GM19452 (cell line): ENCODE data around the gene CARNS1.

Source experiments
- ATAC-seq: cut with Tn5 transposase; IDR thresholded peaks from one replicate; pipeline ENCODE4 v1.9.1; 2021; ENCODE audit not compliant: unreplicated experiment

CARNS1 gene, protein sequence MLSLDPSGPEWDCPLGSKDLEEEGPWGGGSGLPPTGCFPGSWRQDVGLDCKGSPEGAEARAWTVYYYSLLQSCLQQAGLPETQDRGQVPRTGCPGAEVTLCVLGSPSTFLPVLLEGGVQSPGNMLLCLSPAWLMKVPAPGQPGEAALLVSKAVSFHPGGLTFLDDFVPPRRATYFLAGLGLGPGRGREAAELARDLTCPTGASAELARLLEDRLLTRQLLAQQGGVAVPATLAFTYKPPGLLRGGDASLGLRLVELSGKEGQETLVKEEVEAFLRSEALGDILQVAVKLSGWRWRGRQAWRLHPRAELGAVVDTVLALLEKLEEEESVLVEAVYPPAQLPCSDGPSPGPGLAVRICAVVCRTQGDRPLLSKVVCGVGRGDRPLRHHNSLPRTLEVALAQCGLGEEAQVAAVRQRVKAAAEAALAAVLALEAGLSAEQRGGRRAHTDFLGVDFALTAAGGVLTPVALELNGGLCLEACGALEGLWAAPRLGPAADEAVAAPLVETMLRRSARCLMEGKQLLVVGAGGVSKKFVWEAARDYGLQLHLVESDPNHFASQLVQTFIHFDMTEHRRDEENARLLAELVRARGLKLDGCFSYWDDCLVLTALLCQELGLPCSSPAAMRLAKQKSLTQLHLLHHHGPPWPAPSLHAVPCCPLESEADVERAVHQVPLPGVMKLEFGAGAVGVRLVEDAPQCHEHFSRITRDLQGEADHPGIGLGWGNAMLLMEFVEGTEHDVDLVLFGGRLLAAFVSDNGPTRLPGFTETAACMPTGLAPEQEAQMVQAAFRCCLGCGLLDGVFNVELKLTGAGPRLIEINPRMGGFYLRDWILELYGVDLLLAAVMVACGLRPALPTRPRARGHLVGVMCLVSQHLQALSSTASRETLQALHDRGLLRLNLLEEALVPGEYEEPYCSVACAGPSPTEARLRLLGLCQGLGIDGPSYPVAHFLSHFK

DNA sequence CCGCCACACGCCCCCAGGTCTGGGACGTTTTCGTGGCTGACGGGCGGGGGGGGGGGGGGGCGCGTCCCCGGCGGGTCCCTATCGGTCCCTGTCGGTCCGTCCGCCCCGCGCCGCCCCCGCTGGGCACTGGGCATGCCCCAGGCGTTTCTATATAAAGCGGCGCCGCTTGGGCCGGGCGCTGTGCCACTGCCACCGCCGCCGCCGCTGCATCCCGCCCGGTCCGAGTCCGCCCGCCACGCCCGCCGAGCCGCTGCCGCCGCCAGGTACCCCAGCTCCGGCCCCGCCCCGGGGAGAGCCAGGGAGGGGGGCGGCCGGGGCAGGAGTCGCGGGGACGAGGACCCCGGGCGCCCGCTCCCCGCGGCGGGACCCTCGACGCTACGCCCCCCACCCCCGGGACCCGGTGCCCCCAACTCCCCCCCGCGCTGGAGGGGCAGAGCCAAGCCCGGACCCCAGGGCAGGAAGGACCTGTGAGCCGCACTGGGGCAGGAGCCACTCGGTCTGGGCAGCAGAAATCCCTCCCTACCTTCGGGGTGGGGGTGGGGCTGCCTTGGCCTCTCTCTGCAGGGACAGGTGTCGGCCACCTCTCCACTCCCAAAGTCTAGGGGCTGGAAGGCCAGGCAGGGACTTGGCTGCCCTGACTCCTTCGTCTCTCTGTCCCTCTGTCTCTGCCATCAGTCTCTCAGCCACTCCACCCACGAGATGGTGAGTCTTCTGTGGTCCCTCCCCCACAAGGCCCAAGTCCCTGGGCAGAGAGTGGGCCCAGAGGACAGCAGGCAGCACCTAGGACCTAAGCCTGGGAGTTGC lies at the start of gene CARNS1:
Gene CARNS1, plus strand, starts transcription at position 178 of the 804 bp plus-strand sequence. Its CDS starts 522 bp downstream, at position 700.
- ATAC-seq = no peak

DNA sequence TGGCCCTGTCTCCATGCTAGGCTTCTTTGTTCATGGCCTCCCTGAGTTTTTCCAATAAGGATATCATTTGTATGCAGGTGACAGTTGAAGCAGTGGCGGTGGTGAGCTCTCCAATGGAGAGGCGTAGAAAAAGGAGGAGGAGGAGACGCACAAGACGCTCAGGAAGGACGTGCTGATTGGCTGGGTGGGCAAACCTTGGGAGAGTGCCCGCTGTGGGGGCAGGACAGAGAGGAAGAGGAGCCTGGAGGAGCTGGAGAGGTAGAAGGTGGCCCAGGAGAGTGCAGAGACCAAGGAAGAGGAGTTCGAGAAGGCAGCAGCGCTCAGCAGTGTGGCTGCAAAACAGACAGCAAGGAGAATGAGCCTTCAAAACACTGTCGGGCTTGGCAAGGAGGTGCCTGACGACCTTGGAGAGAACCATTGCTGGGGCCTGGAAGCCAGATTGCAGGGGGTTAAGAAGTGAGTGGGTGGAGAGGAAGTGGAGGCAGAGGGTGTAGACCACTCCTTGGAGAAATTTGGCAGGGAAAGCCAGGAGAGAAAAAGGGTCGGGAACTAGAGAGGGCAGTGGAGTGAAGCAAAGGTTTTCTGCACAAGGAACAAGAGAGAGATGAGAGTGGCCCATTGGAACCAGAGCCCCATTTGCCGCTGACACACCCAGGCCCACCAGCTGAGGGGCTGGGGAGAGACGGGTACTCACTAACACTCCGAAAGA lies 49.6 kb upstream of the CARNS1 start:
- no peak for ATAC-seq

DNA sequence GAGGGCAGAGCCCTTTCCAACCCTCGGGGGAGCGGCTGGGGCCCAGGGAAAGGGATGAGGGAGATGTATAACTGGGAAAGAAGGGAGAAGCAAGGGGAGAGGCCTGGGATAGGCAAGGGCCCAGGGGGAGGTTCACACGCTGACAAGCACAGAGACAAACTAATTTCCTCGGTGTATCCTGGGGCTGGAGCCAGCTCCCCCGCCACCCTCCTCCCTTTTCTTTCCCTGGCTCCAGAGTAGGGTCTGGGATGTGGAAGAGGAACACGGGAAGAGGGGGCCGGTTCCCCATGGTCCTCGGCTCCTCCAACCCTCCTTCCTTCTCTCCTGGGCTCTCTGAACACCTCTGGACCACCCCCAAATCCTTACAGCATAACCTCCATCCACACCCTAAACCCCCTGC lies 48.9 kb upstream of the CARNS1 start:
- ATAC-seq = no peak

DNA sequence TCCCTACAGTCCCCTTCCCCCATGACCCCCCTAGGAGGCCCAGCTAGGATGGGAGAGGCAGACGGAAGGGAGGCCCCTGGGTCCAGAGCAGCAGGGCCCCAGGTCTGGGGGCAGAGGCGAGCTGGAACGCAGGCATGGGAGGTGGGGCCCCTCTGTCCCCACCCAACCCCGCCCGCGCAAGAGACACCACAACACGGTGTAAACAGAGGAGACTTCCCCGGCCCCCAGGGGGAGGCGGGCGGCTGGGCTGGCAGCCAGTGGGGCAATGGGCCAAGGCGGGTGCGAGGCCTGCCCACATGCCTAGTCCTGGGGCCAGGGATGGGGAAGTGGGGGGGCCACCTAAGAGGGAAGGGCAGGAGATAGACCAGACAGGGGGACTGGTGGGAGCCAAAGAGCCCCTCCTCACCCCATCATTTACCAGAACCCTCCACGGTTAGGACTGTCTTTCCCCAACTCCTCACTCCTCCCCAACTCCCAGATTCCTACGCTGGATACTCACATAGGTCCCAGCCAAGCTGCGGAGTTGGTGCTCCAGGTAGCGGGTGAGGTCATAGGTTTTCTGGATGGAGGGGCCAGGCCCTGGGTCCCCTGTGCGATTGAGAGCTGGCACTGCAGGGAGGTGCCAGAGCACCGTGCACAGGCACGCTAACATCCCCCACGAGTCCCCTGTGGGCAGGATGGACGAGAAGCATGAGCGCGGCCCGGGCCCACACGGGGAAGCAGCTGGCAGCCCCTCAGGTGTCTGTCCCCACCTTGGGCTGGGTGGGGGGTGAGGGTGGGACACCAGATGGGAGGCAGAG lies 48.3 kb upstream of the CARNS1 start:
- no peak for ATAC-seq

DNA sequence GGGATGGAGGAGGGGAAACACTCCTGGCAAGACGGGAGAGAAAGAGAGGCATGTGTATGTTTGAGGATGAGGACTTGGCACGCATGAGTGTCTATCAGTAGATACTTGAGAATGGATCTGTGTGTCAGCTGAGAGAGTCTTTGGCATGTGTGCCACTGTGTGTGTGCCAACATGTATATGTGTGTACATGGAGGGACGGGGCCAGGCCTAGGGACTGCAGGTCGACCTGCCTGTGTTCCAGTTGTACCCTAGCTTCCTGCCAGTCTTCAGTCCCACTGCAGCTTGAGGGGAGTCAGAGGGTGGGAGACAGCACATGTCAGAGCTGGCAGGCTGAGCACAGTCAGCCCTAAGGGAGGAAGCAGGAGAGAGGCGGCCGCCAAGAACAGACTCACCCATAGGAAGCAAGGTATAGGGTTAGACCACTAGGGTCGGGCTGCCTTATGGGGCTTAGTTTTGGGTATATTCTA lies 47.7 kb upstream of the CARNS1 start:
- ATAC-seq = no peak

DNA sequence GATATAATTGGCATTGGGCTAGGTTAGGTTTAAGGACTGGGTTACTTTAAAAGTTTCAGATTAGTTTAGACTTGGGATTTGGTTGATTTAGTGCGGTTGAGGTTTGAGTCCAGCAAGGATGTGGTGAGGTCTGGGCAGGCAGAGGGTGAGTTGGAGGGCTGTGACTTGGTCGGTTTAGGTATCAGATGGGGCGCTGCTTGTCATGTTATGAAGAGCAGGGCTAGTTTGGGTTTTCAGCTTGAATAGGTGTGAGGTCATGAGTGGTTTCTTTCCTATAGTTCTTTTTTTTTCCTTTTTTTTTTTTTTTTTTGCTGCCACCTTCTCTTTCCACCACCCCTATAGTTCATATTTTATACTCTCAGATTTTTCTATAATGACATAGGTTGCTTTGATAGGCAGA lies 46.9 kb upstream of the CARNS1 start:
- no peak for ATAC-seq

DNA sequence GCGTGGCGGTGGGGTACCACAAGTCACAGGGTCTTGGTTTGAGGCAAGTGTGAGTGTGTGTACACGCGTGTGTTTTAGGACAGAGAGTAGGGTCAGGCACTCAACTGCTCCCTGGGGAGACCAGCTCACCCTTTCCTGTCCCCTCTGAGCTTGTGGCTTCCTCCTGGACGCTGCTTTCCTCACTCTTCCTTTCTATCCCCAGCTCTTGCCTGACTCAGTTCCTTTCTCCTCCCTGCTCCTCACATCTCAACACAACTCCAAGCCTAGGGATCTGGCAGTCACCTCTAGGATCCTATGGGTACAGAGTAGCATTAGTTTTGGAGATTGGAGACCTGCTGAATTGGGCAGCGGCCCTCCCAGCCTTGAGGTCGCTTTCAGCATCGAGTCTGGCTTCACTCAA lies 46.2 kb upstream of the CARNS1 start:
- no peak for ATAC-seq

DNA sequence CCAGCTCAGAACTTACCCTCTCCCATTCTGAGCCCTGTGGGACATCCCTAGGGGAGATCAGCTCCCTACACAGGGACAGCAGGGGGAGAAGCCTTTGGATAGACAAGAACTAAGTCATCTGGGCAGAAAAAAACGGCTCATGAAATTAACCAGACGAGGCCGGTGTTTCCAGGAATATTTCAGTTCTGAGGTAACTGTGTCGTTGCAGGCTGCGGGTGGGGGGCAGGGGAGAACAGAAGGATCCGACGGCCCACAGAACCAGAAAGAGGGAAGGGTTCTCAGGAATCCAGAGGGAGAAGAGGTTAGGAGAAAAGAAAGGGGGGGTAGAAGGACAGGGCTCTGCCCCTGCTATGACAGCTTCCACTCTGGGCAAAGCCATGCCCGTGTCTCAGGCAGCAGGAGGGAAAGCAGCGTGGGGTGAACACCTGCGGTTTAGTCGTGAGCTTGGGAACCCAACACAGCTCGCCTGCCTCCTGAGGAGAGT lies 45.6 kb upstream of the CARNS1 start:
- ATAC-seq = no peak

DNA sequence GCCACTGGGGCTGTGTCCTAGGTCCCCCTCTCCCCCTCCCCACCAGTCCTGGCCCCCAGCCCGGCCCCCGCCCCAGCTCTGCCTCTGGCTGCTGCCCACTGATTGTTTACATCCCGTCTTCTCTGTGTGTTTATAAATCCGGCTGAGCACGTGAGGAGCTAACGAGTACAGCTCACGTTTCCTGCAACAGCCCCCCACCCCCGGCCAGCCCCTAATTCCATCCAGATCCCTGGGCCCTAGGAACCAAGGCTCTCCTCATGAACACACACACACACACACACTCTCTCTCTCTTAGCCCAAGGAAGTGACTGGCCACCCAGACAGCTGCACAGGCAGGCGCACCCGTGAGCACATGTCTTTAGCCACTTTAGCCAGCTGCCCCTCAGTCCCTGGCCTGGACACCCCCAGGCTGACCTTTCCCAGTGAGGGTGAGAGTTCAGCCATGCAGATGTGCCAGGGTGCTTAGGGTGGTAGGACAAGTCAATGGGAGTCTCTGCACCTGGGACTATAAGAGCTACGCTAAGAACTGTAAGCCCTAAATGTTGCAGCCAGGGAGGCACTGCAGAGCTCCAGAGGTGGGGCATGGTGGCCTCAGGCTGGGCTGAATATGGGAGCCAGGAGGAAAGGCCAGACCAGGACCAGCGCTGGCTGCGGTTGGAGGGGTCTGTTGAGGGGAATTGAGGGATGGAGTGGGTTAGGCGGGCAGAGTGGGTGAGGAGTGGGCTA lies 45.0 kb upstream of the CARNS1 start:
- ATAC-seq = no peak

DNA sequence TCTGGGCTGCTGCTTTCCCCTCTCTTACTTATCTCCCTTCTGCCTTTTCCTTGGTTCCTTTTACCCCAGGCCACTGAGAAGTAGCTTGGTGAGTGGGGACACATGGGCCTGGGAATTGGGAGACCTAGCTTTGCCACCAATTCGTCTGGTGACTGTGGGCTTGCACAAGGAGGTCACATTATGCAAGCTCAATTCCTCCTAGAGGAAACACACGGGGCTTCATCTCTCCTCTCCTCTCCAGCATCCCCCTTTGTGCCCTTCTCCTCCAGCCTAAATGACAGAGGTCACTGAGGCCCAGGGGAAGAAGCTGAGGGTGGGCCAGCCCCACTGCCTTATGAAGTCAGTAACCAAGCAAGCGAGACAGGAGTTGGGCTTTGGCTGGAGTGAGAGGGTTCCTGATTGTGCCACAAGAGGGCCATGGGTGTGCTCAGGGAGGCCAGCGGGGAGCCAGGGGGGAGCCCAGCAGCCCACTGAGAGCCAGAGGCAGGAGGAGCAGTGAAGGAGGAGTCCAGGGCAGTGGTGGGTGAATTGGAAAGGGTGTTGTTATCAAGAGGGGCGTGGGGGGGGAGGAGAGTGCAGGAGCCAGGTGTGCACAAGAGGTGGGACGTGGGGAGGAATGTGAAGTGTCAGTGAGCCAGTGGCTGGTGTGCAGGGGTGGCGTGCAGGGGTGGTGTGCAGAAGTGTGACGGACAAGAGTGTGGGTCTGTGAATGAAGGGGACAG lies 44.1 kb upstream of the CARNS1 start:
- ATAC-seq = no peak

DNA sequence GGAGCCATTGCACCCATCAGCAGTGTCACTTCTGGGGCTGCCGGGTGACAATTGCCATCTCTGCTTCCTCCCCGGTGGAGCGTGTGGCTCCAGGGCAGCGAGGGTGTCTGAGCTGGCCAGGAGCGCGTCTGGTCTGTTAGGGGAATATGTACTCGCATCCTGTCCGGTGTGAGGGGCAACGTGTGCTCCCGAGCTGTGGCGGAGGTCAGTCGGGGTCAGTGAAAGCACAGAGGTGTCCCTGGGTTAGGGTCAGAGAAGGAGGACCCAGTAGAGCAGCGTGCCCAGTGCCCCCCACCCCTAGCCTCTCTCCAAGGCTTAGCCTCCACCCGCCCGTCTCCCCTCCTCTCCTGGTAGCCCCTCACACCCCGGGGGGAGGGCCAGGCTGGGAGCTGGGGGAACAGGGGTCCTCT lies 43.6 kb upstream of the CARNS1 start:
- ATAC-seq = no peak

DNA sequence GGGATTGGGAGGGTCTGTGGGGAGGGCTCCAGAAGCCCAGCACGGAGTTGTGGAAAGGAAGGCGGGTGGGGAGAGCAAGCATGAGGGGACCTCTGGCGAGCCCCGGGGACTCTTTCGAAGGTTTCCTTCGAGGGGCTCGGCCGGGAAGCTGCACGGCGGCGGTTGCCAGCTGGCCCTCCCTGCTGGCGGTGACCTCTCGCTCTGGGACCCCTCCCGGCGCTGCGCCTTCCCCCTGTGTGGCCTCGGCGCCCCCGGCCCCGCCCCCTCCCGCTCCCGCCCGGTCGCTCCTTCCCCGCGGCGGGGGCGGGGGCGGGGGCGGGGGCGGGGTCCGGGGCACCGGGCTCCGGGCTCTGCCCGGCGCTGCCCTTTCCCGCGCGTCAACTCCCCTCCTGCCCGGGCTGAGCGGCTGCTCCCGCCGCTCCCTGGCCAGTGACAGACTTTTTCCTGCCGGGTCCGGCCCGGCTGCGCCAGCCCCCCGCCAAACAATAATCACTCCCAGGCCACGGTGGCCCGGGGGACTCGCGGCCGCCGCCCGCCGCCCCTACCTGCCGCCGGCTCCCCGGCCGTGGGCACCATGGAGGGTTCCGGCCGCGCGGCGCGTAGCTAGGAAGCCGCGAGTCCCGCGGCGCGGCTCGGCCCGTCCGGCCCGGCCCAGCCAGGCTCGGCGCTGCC lies 43.0 kb upstream of the CARNS1 start:
- no peak for ATAC-seq

DNA sequence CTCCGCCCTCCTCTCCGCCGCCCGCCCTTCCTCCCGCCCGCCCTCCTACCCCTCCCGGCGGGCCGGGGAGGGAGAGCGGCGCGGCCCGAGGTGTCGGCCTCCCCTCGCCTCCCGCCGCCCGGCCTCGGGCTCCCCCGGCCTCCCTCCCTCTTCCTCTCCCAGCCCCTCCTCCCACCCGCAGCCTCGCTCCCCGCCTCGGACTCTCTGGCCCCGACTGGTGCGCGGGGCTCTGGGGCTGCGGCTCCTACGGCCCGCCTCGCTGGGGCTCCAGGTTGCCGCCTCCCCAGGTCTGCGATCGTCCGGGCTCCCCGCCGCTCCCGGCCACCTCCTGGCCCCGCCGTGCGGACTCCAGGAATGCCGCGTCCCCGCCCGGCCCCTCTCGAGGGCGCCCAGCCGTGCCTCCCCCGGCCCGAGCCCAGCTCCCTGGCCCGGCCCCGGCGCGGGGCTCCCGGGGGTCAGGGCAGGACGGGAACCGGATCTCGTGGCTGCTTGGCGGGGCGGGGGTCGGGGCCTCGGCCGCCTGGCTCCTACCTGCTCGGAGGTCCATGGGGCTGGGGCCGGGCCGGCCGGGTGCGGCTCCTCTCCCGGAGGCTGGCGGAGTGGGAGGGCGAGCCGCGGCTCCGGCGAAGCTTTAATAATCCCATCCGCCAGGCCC lies 42.4 kb upstream of the CARNS1 start, which contains the start of gene CLCF1:
Gene CLCF1, minus strand, starts transcription at position 606 of the 655 bp plus-strand sequence. Its CDS starts 59 bp downstream, at position 547.
- no peak for ATAC-seq

DNA sequence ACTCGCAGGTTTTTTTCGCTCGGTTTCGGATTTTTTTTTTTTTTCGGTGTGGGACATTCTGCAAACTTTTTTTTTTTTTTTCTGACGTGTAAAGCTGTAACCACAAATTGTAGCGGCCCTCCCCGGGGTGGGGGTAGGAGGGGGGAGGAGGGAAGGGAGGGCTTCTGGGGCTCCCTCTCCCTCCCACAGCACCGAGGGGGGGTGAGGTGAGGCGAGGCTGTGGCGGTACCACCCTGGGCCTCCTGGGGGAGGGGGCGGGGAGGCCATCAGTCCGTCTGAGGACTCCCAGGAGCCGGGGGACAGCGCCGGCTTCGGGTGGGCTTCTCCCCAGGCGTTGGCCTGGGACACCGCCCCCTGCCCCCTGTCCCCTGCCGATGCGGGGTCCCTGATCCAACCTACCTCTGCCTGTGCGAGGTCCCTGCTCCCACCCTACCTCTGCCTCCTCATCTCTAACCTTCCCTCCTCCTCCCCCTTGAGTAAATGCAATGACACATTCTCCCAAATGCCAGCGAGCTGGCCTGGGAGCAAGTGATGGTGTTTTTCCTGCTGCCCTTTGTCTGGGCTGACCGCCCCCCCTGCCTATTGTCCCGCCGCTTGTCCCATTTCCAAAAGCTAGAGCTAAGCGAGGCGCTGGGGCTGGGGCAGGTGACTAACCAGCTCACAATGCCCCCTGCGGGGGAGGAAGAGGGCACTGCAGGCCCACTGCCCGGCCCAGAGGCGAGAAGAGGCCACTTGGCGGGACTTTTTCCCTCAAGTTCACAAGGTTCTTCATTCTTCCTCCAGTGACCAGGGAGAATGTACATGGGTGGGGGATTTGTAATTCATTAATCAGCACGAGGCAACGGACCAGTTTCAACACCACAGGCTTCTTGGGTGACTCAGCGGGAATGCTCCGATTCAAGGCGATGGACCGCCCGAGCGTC lies 41.6 kb upstream of the CARNS1 start:
- ATAC-seq = no peak

DNA sequence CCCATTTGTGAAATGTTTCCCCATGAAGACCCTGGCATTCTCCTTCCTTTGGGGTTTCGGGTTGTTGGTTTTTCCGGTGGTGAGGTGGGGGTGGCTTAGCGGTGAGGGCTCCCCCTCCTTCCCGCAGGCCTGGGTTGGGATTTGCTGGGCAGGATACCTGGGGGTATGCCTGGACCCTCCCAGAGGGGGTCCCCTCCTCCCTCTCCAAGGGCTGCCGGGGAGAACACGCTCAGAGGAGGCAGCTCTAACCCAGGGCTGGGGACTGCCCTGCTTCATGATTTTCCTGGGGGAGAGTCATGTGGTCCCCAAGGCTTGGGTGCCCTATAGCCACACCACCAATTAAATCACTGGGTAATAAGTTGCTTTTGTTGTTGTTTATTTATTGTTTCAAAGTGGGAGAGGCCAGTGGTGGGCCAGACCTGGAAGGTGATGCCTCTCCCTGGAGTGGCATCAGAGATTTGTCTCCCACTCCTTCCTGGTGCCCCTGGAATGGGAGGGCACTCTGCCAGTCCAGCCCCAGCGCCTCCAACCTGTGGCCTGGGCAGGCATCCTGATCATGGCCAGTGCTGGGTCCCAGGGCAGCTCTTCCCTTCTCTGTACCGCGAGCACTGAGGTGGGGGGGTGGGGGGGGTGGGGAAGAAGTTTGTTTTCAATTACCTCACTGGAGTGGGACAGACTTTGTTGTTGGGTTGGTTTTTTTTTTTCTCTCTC lies 40.8 kb upstream of the CARNS1 start:
- ATAC-seq = no peak
